Vagina (tissue), 2 donors: ENCODE results near the gene MAPRE2. TPM values are rescaled to one million over a fixed set of nuclear protein-coding genes. Genes with fewer than 3 reads are reported as not detected.

Source experiments
- DNase-seq, 2 donors: peaks; one replicate each; pipeline ENCODE4 v3.0.0-alpha.2; 2017; ENCODE audit errors: extremely low spot score in 2 of 2
- H3K27ac ChIP-seq: fragments of 200-600 bp; sonication (generic); one replicate; pipeline ENCODE4 v1.5.1; 2019
- H3K27me3 ChIP-seq: fragments of 200-600 bp; sonication (generic); one replicate; pipeline ENCODE4 v1.5.1; 2019
- H3K36me3 ChIP-seq, 2 donors: fragments of 200-600 bp; sonication (generic); one replicate each; pipeline ENCODE4 v1.5.1; 2017 to 2019
- H3K4me1 ChIP-seq: fragments of 200-600 bp; sonication (generic); one replicate; pipeline ENCODE4 v1.5.1; 2019
- H3K4me3 ChIP-seq, 2 donors: fragments of 200-600 bp; sonication (generic); 1 replicate in 1 of 2; 2 replicates in 1 of 2; pipeline ENCODE4 v1.5.1; 2016 to 2019
- H3K9me3 ChIP-seq: fragments of 200-600 bp; sonication (generic); one replicate; pipeline ENCODE4 v1.5.1; 2019
- POLR2A ChIP-seq, 2 donors: fragments of 450-650 bp; IDR thresholded peaks; one replicate each; pipeline ENCODE4 v1.6.1; 2017; ENCODE audit warnings: antibody characterized with exemption in 2 of 2, mild to moderate bottlenecking in 2 of 2, moderate library complexity in 2 of 2
- POLR2AphosphoS5 ChIP-seq, 2 donors: sonication (generic); formaldehyde crosslinking; IDR thresholded peaks; one replicate each; pipeline ENCODE4 v1.9.0; 2017; ENCODE audit warnings: antibody characterized with exemption in 2 of 2, mild to moderate bottlenecking in 2 of 2, low read depth in 1 of 2; ENCODE audit not compliant: insufficient read depth in 1 of 2
- intact Hi-C: fragments of 100-400 bp; cut with DNase I; formaldehyde crosslinking; loops from one replicate; pipeline ENCODE4 v1.15.1; 2023
- total RNA-seq: library from RNA; depleted of rRNA; stranded (reverse); fragments of >200 nt; gene quantifications from one replicate; pipeline ENCODE4 v1.2.3, GENCODE V29; 2016
- TF ChIP-seq, protein P1 (sequence below), 3 experiments: fragments of 450-650 bp in 2 of 3; fragments of 200-600 bp in 1 of 3; sonication (generic) in 1 of 3; IDR thresholded peaks; one replicate each; pipeline ENCODE4 v1.5.1; 2017 to 2019; ENCODE audit warnings: antibody characterized with exemption in 3 of 3, mild to moderate bottlenecking in 2 of 3, moderate library complexity in 2 of 3

Gene MAPRE2
- total RNA-seq, 1 donor from 2014 or later = 21.4 TPM

DNA sequence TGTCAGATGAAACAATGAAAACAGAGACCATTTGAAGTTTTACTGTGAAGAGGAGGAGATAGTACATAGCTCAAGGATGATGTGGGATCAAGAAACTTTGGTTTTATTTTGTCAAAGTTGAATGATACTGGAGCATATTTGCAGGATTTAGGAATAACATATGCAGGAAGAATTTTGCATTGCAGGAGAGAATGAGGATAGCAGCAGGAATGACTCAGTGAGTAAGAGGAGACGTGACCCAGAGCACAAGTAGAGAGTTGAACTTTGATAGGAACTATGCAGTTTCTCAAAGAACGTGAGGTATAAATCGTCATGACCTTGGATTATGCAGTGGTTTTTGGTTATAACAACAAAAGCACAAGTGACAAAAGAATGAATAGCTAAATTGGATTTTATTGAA lies 47.7 kb downstream of the MAPRE2 start:
- H3K36me3 ChIP-seq = no peaks in the 10 kb centered on the region
- no peak overlapping the region for H3K27ac ChIP-seq
- intact Hi-C loops = no loop called here
- no peak overlapping the region for H3K4me3 ChIP-seq
- H3K27me3 ChIP-seq = no peaks in the 10 kb centered on the region
- TF ChIP-seq POLR2A (IDR thresholded peaks at IDR 0.05) (no peak), POLR2AphosphoS5 (IDR thresholded peaks at IDR 0.05; ENCODE audit: insufficient read depth in 1 of 2, low read depth in 1 of 2) (no peak)
- TF ChIP-seq, protein P1, sequence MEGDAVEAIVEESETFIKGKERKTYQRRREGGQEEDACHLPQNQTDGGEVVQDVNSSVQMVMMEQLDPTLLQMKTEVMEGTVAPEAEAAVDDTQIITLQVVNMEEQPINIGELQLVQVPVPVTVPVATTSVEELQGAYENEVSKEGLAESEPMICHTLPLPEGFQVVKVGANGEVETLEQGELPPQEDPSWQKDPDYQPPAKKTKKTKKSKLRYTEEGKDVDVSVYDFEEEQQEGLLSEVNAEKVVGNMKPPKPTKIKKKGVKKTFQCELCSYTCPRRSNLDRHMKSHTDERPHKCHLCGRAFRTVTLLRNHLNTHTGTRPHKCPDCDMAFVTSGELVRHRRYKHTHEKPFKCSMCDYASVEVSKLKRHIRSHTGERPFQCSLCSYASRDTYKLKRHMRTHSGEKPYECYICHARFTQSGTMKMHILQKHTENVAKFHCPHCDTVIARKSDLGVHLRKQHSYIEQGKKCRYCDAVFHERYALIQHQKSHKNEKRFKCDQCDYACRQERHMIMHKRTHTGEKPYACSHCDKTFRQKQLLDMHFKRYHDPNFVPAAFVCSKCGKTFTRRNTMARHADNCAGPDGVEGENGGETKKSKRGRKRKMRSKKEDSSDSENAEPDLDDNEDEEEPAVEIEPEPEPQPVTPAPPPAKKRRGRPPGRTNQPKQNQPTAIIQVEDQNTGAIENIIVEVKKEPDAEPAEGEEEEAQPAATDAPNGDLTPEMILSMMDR (IDR thresholded peaks at IDR 0.05) = no peak
- H3K4me1 ChIP-seq = no peaks in the 10 kb centered on the region
- no peaks in the 10 kb centered on the region for H3K9me3 ChIP-seq
- no peak for DNase-seq

- no peaks in the 10 kb centered on the region for H3K4me1 ChIP-seq
- H3K36me3 ChIP-seq = no peaks in the 10 kb centered on the region
- no peak overlapping the region for H3K27ac ChIP-seq
- DNase-seq = no peak
- TF ChIP-seq, protein P1 (IDR thresholded peaks at IDR 0.05) = no peak
- no peak for TF ChIP-seq POLR2AphosphoS5 (IDR thresholded peaks at IDR 0.05; ENCODE audit: insufficient read depth in 1 of 2, low read depth in 1 of 2)
- no peak for TF ChIP-seq POLR2A (IDR thresholded peaks at IDR 0.05)
- no peak overlapping the region for H3K4me3 ChIP-seq
- intact Hi-C loops = no loop called here
- no peaks in the 10 kb centered on the region for H3K9me3 ChIP-seq
- no peaks in the 10 kb centered on the region for H3K27me3 ChIP-seq
Measured at GRCh38 chr18:35089382-35089781, 48.2 kb downstream of the MAPRE2 start.

DNA sequence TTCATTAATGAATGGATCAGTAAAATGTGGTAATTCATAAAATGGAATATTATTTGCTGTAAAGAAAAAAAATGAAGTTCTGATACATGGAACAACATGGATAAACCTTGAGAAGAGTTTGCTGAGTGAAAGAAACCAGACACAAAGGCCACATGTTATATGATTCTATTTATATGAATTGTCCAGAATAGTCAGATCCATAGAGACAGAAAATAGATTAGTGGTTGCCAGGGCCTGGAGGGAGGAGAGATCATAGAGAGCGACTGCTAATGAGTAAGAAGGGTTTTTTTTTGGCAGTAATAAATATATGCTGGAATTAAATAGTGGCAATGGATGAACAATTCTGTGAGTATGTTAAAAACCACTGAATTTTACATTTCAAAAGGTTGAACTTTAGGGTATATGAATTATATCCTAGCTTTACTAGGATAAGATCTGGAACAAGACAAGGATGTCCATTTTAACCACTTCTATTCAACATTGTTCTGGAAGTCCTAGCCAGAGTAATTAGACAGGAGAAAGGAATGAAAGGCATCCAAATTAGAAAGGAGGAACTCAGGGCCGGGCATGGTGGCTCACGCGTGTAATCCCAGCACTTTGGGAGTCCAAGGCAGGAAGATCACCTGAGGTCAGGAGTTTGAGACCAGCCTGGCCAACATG lies 48.8 kb downstream of the MAPRE2 start:
- Histone ChIP-seq H3K4me3 (no peak overlapping the region), H3K27me3 (no peaks in the 10 kb centered on the region), H3K9me3 (no peaks in the 10 kb centered on the region), H3K27ac (no peak overlapping the region), H3K4me1 (no peaks in the 10 kb centered on the region), H3K36me3 (no peaks in the 10 kb centered on the region)
- DNase-seq = no peak
- no peak for TF ChIP-seq POLR2A (IDR thresholded peaks at IDR 0.05)
- no peak for TF ChIP-seq POLR2AphosphoS5 (IDR thresholded peaks at IDR 0.05; ENCODE audit: insufficient read depth in 1 of 2, low read depth in 1 of 2)
- TF ChIP-seq, protein P1 (IDR thresholded peaks at IDR 0.05) = no peak
- intact Hi-C loops = no loop called here

DNA sequence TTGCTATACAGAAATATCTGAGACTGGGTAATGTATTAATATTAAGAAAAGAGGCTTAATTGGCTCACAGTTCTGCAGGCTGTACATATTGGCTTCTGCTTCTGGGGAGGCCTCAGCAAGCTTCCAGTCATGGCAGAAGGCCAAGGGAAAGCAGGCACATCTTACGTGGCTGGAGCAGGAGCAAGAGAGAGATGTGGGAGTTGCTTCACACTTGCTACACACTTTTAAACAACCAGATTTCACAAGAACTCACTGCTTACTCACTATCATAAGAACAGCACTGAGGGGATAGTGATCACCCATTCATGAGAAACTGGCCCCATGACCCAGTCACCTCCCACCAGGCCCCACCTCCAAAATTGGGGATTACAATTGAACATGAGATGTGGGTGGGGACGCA lies 50.6 kb downstream of the MAPRE2 start:
- TF ChIP-seq POLR2A (IDR thresholded peaks at IDR 0.05) (no peak), POLR2AphosphoS5 (IDR thresholded peaks at IDR 0.05; ENCODE audit: insufficient read depth in 1 of 2, low read depth in 1 of 2) (no peak)
- TF ChIP-seq, protein P1 (IDR thresholded peaks at IDR 0.05) = no peak
- no peaks in the 10 kb centered on the region for H3K36me3 ChIP-seq
- H3K27ac ChIP-seq = no peak overlapping the region
- H3K4me3 ChIP-seq = no peak overlapping the region
- DNase-seq = no peak
- H3K9me3 ChIP-seq = no peaks in the 10 kb centered on the region
- no peaks in the 10 kb centered on the region for H3K4me1 ChIP-seq
- H3K27me3 ChIP-seq = no peaks in the 10 kb centered on the region
- intact Hi-C loops = no loop called here

GRCh38 chr18:35095983-35096676 lies 54.9 kb downstream of the MAPRE2 start:
- Histone ChIP-seq H3K4me3 (no peak overlapping the region), H3K27me3 (no peaks in the 10 kb centered on the region), H3K36me3 (peaks cover 0 to 5% of the 10 kb centered on the region in 2 donors), H3K27ac (no peak overlapping the region), H3K4me1 (no peaks in the 10 kb centered on the region), H3K9me3 (no peaks in the 10 kb centered on the region)
- intact Hi-C loops = no loop called here
- TF ChIP-seq, protein P1 (IDR thresholded peaks at IDR 0.05) = no peak
- TF ChIP-seq POLR2A (IDR thresholded peaks at IDR 0.05) (no peak), POLR2AphosphoS5 (IDR thresholded peaks at IDR 0.05; ENCODE audit: insufficient read depth in 1 of 2, low read depth in 1 of 2) (no peak)
- no peak for DNase-seq
